HG03045 (cell line): Measurements from ENCODE around the gene USP17L27.
"Not testable (repeated sequence)": the region's sequence is repeated elsewhere in the genome, so short reads cannot be mapped to it uniquely, and the experiment has no call there.

Source experiments
- ATAC-seq: cut with Tn5 transposase; IDR thresholded peaks from one replicate; pipeline ENCODE4 v1.9.1; 2021; ENCODE audit warnings: mild to moderate bottlenecking, moderate library complexity; ENCODE audit not compliant: unreplicated experiment

USP17L27 gene

DNA sequence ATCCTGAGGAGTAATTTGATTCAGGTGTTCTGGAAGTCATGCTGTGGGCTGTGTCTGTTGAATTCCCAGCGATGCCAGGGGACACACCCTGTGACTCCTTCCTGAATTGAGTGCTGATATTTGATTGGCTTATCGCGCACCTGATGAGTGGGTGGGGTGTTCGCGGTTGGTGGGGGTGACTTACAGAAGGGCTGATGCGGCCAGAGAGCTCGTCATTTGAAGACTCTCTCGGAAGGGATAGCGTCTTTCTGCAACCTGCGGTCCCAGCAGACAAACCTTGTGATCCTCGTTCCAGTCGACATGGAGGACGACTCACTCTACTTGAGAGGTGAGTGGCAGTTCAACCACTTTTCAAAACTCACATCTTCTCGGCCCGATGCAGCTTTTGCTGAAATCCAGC, at the start of gene USP17L27:
Gene USP17L27, plus strand, starts transcription at position 301 of the 400 bp plus-strand sequence. Its CDS starts 0 bp downstream, at position 301.
- not testable (repeated sequence) for ATAC-seq

DNA sequence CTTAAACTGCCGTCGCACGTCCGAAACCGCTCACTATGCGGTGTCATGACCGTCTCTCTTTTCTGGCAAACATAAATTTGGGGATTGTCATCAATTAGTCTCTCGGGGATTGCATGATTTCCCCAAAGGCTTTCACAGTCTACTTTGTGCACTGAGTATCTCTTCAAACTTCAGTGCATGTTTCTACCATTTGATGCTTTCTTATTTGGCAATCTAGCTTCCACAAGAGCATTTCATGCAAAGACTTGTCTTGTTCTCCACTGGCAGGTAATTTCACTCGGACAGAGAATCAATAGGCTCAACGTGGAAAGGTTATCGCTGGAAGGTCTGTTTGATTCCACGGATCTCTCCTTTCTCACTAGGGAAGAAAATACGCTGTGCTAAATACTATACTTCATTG, 19.8 kb upstream of the USP17L27 start:
- not testable (repeated sequence) for ATAC-seq

- ATAC-seq, result not testable (repeated sequence)
Observed at GRCh38 chr4:9324865-9325264, 19.1 kb upstream of the USP17L27 start, which contains the start of gene USP17L24. USP17L24 (plus strand) TSS chr4:9325165; CDS start chr4:9325165, 0 bp downstream.

DNA sequence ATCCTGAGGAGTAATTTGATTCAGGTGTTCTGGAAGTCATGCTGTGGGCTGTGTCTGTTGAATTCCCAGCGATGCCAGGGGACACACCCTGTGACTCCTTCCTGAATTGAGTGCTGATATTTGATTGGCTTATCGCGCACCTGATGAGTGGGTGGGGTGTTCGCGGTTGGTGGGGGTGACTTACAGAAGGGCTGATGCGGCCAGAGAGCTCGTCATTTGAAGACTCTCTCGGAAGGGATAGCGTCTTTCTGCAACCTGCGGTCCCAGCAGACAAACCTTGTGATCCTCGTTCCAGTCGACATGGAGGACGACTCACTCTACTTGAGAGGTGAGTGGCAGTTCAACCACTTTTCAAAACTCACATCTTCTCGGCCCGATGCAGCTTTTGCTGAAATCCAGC, 14.3 kb upstream of the USP17L27 start, which contains the start of gene USP17L25:
Gene USP17L25, plus strand, starts transcription at position 301 of the 400 bp plus-strand sequence. Its CDS starts 0 bp downstream, at position 301.
- ATAC-seq, result not testable (repeated sequence)

DNA sequence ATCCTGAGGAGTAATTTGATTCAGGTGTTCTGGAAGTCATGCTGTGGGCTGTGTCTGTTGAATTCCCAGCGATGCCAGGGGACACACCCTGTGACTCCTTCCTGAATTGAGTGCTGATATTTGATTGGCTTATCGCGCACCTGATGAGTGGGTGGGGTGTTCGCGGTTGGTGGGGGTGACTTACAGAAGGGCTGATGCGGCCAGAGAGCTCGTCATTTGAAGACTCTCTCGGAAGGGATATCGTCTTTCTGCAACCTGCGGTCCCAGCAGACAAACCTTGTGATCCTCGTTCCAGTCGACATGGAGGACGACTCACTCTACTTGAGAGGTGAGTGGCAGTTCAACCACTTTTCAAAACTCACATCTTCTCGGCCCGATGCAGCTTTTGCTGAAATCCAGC, 9.6 kb upstream of the USP17L27 start, which contains the start of gene USP17L26:
Gene USP17L26, plus strand, starts transcription at position 301 of the 400 bp plus-strand sequence. Its CDS starts 0 bp downstream, at position 301.
- not testable (repeated sequence) for ATAC-seq

- ATAC-seq, result not testable (repeated sequence)
Observed at GRCh38 chr4:9339103-9339502, 4.8 kb upstream of the USP17L27 start, which contains the start of gene USP17L5. USP17L5 (plus strand) TSS chr4:9339403; CDS start chr4:9339403, 0 bp downstream.

- ATAC-seq, result not testable (repeated sequence)
Observed at GRCh38 chr4:9348593-9348992, 4.6 kb downstream of the USP17L27 start, which contains the start of gene USP17L28. USP17L28 (plus strand) TSS chr4:9348893; CDS start chr4:9348893, 0 bp downstream.

DNA sequence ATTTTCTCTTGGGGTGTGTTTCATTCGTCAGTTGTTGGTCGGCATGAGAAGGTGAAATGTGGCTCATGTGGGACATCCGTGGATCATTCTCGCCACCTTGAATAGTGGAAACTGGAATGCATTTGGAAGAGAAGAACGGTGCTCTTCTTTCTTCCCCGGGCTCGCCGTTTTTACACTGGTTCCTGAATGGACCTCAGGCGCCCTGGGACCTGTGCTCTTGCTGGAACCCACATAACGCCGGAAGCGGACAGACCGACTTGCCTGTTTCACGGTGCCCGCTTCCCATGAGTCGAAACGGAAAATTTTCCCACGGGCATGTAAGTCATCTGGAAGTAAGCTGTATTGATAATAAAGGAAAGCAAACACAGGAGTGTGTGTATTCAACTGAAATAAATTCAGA, 6.9 kb downstream of the USP17L27 start:
- ATAC-seq, result not testable (repeated sequence)

DNA sequence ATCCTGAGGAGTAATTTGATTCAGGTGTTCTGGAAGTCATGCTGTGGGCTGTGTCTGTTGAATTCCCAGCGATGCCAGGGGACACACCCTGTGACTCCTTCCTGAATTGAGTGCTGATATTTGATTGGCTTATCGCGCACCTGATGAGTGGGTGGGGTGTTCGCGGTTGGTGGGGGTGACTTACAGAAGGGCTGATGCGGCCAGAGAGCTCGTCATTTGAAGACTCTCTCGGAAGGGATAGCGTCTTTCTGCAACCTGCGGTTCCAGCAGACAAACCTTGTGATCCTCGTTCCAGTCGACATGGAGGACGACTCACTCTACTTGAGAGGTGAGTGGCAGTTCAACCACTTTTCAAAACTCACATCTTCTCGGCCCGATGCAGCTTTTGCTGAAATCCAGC, 9.4 kb downstream of the USP17L27 start, which contains the start of gene USP17L29:
Gene USP17L29, plus strand, starts transcription at position 301 of the 400 bp plus-strand sequence. Its CDS starts 0 bp downstream, at position 301.
- not testable (repeated sequence) for ATAC-seq

- ATAC-seq, result not testable (repeated sequence)
Observed at GRCh38 chr4:9362829-9363228, 18.9 kb downstream of the USP17L27 start, which contains the start of gene USP17L30. USP17L30 (plus strand) TSS chr4:9363129; CDS start chr4:9363129, 0 bp downstream.

- not testable (repeated sequence) for ATAC-seq
Observed at GRCh38 chr4:9379881-9380280, 35.9 kb downstream of the USP17L27 start.

DNA sequence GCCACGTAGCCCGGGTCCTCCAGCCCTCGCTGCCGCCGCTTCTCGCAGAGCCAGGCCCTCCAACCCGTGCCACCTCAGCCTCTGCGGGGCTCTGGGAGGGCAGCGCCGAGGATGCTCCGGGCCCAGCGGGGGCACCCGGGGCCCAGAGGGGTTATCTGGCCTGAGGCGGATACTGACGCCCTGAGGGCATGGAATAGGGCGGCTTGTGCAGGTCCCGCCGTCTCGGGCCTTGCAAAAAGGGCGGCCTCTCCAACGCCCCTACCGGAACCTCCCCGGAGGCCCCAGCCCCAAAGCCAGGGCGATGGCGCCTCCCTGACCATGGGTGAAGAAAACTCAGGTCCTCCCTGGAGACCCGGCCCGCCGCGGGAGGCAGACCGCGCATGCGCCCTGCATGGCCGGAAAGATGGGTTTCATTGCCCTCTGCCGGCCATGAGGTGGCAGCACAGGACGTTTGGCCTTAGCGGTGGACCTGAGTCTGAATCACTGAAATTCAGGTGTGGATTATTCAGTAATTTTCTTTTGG, 37.1 kb downstream of the USP17L27 start:
- ATAC-seq, result not testable (repeated sequence)

DNA sequence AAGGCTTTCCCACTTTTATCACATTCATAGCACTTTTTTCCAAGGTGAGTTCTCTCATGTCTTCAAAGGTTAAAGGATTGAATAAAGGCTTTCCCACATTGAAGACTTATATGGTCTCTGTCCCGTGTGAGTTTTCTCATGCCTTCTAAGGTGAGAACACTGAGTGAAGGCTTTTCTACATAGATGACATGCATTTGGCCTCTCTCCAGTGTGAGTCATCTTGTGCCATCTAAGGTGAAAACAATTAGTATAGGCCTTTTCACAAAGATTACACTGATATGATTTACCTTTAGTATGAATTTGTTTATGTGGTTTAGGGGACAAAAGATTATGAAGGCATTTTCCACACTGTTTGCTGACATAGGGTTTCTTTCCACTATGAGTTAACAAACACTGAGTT, 40.2 kb downstream of the USP17L27 start:
- no peak for ATAC-seq

GRCh38 chr4:9389001-9389400, 45.1 kb downstream of the USP17L27 start:
- ATAC-seq, result not testable (repeated sequence)
